Measurements from ENCODE around the gene TIGD3.

DNA sequence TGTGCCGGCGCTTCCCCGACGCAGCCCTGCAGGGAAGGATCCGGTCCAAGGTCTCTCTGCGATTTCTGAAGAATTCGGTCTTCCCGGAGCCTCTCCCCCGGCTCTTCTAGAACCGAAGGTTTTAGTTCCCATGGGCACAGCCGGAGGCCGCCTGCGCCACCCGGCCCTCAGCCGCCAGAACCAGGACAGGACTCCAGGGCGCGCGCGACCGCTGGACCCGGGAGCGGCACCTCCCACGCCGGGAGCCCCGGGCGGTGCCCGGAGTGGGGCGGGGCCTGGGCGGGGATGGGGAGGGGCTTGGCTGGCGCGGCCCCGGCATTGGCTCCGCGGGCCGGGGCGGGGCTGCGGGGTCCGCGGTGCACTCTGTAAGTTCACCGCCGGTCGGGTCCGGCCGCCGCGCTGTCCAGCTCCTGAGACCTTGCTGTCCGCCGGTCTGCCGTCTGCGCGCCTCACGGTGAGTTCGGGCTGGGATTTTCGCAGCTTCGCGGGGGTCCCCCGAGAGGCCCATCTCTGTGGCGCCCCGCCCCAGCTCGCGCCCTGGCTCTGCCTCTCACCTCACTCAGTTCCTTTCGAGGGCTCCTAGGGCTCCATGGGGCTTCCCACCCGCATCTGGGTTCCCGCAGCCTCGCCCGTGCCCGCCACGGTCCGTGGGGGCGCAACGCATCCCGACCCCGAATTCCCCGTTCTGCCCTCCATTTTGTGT, 39.9 kb upstream of the TIGD3 start, which contains the start of gene CDC42EP2:
- TF ChIP-seq, protein P1, sequence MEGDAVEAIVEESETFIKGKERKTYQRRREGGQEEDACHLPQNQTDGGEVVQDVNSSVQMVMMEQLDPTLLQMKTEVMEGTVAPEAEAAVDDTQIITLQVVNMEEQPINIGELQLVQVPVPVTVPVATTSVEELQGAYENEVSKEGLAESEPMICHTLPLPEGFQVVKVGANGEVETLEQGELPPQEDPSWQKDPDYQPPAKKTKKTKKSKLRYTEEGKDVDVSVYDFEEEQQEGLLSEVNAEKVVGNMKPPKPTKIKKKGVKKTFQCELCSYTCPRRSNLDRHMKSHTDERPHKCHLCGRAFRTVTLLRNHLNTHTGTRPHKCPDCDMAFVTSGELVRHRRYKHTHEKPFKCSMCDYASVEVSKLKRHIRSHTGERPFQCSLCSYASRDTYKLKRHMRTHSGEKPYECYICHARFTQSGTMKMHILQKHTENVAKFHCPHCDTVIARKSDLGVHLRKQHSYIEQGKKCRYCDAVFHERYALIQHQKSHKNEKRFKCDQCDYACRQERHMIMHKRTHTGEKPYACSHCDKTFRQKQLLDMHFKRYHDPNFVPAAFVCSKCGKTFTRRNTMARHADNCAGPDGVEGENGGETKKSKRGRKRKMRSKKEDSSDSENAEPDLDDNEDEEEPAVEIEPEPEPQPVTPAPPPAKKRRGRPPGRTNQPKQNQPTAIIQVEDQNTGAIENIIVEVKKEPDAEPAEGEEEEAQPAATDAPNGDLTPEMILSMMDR (IDR thresholded peaks at IDR 0.05) = no peak
- no peak for TF ChIP-seq ZFX (IDR thresholded peaks at IDR 0.05; ENCODE audit: borderline replicate concordance)

Data from 22Rv1 (cell line).